NB4 (cell line): ENCODE results near the gene FASTK.

ENCODE experiments used
- CTCF ChIP-seq: IDR thresholded peaks from one replicate; pipeline ENCODE4 v1.5.1; 2012; ENCODE audit warnings: low read depth, low read length
- POLR2A ChIP-seq: IDR thresholded peaks from 2 replicates; pipeline ENCODE4 v1.6.1; 2011; ENCODE audit warnings: mild to moderate bottlenecking; ENCODE audit not compliant: insufficient read length; ENCODE audit errors: extremely low read depth

- TF ChIP-seq CTCF (no peak), POLR2A (no peak)
Measured at GRCh38 chr7:151046603-151047573, 33.7 kb downstream of the FASTK start.
